ENCODE results near the gene PGBD1.
"Not testable (repeated sequence)": the region's sequence is repeated elsewhere in the genome, so short reads cannot be mapped to it uniquely, and the experiment has no call there.

The PGBD1 gene

DNA sequence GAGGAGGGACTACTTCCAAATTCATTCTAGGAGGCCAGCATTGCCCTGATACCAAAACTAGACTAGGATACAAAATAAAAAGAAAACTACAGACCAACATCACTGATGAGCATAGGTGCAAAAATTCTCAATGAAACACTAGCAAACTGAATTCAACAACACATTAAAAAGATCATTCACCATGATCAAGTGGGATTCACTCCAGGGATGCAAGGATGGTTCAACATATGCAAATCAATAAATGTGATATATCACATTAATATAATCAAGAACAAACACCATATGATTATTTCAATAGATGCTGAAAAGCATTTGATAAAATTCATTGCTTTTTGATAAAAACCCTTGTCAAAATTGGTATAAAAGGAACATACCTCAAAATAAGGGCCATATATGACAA, 10.2 kb downstream of the PGBD1 start:
- Histone ChIP-seq H3K36me3 (ENCODE audit: insufficient read depth, low read length) (peaks cover 50% of the 10 kb centered on the region), H3K4me3 (ENCODE audit: low read length) (no peak overlapping the region), H3K4me1 (ENCODE audit: insufficient read depth, low read length) (no peaks in the 10 kb centered on the region), H3K27me3 (ENCODE audit: insufficient read depth, low read length) (no peaks in the 10 kb centered on the region), H3K9me3 (ENCODE audit: low read length) (peaks cover 10% of the 10 kb centered on the region), H2AFZ (ENCODE audit: low read depth, low read length) (no peak overlapping the region)

DNA sequence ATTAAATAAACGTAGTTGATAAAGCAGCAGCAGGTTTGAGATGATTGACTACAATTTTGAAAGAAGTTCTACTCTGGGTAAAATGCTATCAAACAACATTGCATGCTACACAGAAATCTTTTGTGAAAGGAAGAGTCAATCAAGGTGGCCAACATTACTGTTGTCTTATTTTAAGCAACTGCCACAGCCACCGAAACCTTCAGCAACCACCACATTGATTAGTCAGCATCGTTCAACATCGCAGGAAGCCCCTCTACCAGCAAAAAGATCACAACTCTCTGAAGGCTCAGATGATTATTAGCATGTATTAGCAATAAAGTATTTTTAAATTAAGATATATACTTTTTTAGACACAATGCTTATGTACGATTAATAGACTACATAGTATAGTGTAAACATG, 14.0 kb downstream of the PGBD1 start:
- peaks cover 45% of the 10 kb centered on the region for H3K36me3 ChIP-seq (ENCODE audit: insufficient read depth, low read length)
- no peak overlapping the region for H2AFZ ChIP-seq (ENCODE audit: low read depth, low read length)
- no peaks in the 10 kb centered on the region for H3K4me1 ChIP-seq (ENCODE audit: insufficient read depth, low read length)
- no peaks in the 10 kb centered on the region for H3K27me3 ChIP-seq (ENCODE audit: insufficient read depth, low read length)
- H3K4me3 ChIP-seq (ENCODE audit: low read length), result no peak overlapping the region
- peaks cover 4% of the 10 kb centered on the region for H3K9me3 ChIP-seq (ENCODE audit: low read length)

DNA sequence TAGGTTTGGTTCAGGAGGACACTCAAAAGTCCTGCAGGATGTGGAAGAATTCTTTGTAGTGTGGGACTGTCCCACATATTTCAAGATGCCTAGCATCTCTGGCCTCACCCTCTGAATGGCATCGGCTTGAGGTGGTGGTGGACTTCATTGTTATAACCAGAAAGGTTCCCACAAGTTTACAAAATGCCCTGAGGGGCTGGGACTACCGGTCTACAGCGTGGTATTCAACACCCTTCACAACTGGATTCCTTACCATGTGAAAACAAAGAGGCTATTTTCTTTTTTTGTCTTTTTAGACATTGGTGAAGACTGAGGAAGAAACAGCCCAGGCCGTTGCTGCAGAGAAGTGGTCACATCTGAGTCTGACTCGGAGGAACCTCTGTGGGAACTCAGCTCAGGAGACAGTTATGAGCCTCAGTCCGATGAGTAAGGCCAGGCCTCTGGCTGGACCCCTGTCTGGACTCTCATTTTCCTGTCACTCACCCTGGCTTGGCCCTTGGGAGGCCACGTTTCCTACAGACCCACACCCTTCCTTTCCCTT, 15.2 kb downstream of the PGBD1 start:
- H3K4me3 ChIP-seq (ENCODE audit: low read length), result no peak overlapping the region
- H3K27me3 ChIP-seq (ENCODE audit: insufficient read depth, low read length), result no peaks in the 10 kb centered on the region
- H3K36me3 ChIP-seq (ENCODE audit: insufficient read depth, low read length), result peaks cover 55% of the 10 kb centered on the region
- H3K9me3 ChIP-seq (ENCODE audit: low read length), result no peaks in the 10 kb centered on the region
- no peaks in the 10 kb centered on the region for H3K4me1 ChIP-seq (ENCODE audit: insufficient read depth, low read length)
- no peak overlapping the region for H2AFZ ChIP-seq (ENCODE audit: low read depth, low read length)

DNA sequence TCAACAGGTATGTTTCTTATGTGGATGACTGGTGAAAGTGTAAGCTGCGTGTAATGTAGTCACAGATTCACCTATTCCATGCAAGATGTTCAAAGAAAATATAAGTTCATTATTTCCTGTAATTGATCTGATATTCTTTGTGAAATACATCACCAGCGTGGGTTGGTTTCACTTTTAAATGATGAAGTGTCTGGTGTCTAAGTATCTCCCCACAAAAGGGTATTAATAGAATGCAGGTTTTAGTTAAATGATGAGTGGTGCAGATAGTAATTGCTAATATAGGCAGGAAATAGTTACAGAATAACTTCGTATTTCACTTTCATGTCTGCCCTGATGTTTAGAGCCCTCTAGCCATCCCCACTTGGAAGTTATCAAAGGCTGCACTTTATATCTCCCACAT, 22.2 kb downstream of the PGBD1 start:
- Histone ChIP-seq H2AFZ (ENCODE audit: low read depth, low read length) (no peak overlapping the region), H3K4me3 (ENCODE audit: low read length) (no peak overlapping the region), H3K27me3 (ENCODE audit: insufficient read depth, low read length) (no peaks in the 10 kb centered on the region), H3K4me1 (ENCODE audit: insufficient read depth, low read length) (no peaks in the 10 kb centered on the region), H3K36me3 (ENCODE audit: insufficient read depth, low read length) (peaks cover 40% of the 10 kb centered on the region), H3K9me3 (ENCODE audit: low read length) (peaks cover 2% of the 10 kb centered on the region)

DNA sequence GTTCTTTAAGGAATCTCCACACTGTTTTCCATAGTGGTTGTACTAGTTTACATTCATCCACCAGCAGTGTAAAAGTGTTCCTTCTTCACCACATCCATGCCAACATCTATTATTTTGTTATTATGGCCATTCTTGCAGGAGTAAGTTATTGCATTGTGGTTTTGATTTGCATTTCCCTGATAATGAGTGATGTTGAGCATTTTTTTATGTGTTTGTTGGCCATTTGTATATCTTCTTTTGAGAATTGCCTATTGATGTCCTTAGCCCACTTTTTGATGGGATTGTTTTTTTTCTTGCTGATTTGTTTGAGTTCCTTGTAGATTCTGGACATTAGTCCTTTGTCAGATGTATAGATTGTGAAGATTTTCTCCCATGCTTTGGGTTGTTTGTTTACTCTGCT, 25.0 kb downstream of the PGBD1 start:
- not testable (repeated sequence) for H3K9me3 ChIP-seq (ENCODE audit: low read length); H2AFZ ChIP-seq (ENCODE audit: low read depth, low read length); H3K4me1 ChIP-seq (ENCODE audit: insufficient read depth, low read length); H3K4me3 ChIP-seq (ENCODE audit: low read length); H3K27me3 ChIP-seq (ENCODE audit: insufficient read depth, low read length)
- peaks cover 21% of the 10 kb centered on the region for H3K36me3 ChIP-seq (ENCODE audit: insufficient read depth, low read length)

- H2AFZ ChIP-seq (ENCODE audit: low read depth, low read length), result no peak overlapping the region
- no peaks in the 10 kb centered on the region for H3K4me1 ChIP-seq (ENCODE audit: insufficient read depth, low read length)
- H3K9me3 ChIP-seq (ENCODE audit: low read length), result no peaks in the 10 kb centered on the region
- H3K36me3 ChIP-seq (ENCODE audit: insufficient read depth, low read length), result peaks cover 4% of the 10 kb centered on the region
- H3K27me3 ChIP-seq (ENCODE audit: insufficient read depth, low read length), result no peaks in the 10 kb centered on the region
- H3K4me3 ChIP-seq (ENCODE audit: low read length), result no peak overlapping the region
These were observed 29.9 kb downstream of the PGBD1 start for GRCh38 chr6:28311139-28311823.

GRCh38 chr6:28312939-28313338, 31.6 kb downstream of the PGBD1 start:
- Histone ChIP-seq H3K4me1 (ENCODE audit: insufficient read depth, low read length) (no peaks in the 10 kb centered on the region), H3K9me3 (ENCODE audit: low read length) (no peaks in the 10 kb centered on the region), H3K36me3 (ENCODE audit: insufficient read depth, low read length) (peaks cover 4% of the 10 kb centered on the region), H3K4me3 (ENCODE audit: low read length) (no peak overlapping the region), H2AFZ (ENCODE audit: low read depth, low read length) (no peak overlapping the region), H3K27me3 (ENCODE audit: insufficient read depth, low read length) (no peaks in the 10 kb centered on the region)

- Histone ChIP-seq H2AFZ (ENCODE audit: low read depth, low read length) (no peak overlapping the region), H3K9me3 (ENCODE audit: low read length) (no peaks in the 10 kb centered on the region), H3K4me3 (ENCODE audit: low read length) (no peak overlapping the region), H3K27me3 (ENCODE audit: insufficient read depth, low read length) (no peaks in the 10 kb centered on the region), H3K4me1 (ENCODE audit: insufficient read depth, low read length) (no peaks in the 10 kb centered on the region), H3K36me3 (ENCODE audit: insufficient read depth, low read length) (peaks cover 4% of the 10 kb centered on the region)
These were observed 34.3 kb downstream of the PGBD1 start for GRCh38 chr6:28315628-28316027.

- H3K4me1 ChIP-seq (ENCODE audit: insufficient read depth, low read length); H3K9me3 ChIP-seq (ENCODE audit: low read length); H3K36me3 ChIP-seq (ENCODE audit: insufficient read depth, low read length); H3K27me3 ChIP-seq (ENCODE audit: insufficient read depth, low read length); H2AFZ ChIP-seq (ENCODE audit: low read depth, low read length); H3K4me3 ChIP-seq (ENCODE audit: low read length): not testable (repeated sequence)
These were observed 36.5 kb downstream of the PGBD1 start for GRCh38 chr6:28317866-28318265.

DNA sequence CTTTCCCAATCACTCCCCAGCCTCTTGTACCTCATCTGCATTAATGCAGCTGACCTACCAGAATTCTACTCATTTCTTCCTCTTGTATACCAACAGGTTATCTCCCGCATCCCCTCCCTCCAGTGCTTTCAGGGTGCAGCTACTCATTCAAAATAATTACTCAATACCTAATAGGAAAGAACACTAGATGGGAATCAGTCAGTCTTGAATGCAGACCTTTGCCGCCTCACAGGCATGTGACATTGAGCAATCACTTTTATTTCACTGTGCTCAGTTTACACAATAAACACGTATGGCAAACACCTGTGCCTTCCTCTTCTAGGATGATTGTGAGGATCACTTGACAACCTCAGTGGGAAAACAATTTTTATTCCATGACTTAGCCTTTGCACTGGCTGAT, 41.3 kb downstream of the PGBD1 start:
- peaks cover 26% of the 10 kb centered on the region for H3K9me3 ChIP-seq (ENCODE audit: low read length)
- peaks cover 30% of the 10 kb centered on the region for H3K36me3 ChIP-seq (ENCODE audit: insufficient read depth, low read length)
- H3K27me3 ChIP-seq (ENCODE audit: insufficient read depth, low read length), result no peaks in the 10 kb centered on the region
- no peak overlapping the region for H3K4me3 ChIP-seq (ENCODE audit: low read length)
- no peaks in the 10 kb centered on the region for H3K4me1 ChIP-seq (ENCODE audit: insufficient read depth, low read length)
- no peak overlapping the region for H2AFZ ChIP-seq (ENCODE audit: low read depth, low read length)

DNA sequence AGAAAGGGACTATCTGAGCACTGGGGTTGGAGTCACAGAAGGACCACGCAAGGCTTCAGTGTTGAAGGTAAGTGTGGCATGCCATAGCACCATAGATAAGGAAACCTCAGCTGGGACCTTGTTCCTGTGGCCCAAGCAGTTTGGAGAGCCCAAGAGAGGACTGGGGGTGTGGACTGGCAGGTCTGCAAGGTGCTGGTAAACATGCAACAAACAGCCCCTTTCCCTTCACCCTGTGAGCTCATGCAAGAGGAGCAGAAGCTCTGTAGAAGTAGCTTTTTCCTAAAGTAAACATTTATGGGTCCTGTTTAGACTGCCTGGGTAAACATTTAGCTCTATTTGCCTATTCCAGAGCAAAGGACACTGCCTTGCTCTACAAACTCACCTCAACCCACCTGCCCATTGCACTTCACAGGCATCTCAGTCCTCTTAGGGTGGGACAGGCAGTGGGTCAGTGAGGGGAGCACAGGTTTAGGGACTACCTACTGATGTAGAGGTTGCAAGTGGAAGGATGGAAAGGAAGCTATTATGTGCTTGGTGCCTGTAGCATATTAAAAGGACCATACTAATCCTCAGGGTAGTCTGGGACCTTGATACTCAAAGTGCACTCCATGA, 42.5 kb downstream of the PGBD1 start:
- H3K27me3 ChIP-seq (ENCODE audit: insufficient read depth, low read length), result no peaks in the 10 kb centered on the region
- peaks cover 33% of the 10 kb centered on the region for H3K36me3 ChIP-seq (ENCODE audit: insufficient read depth, low read length)
- H2AFZ ChIP-seq (ENCODE audit: low read depth, low read length), result no peak overlapping the region
- H3K4me1 ChIP-seq (ENCODE audit: insufficient read depth, low read length), result no peaks in the 10 kb centered on the region
- H3K4me3 ChIP-seq (ENCODE audit: low read length), result no peak overlapping the region
- H3K9me3 ChIP-seq (ENCODE audit: low read length), result peaks cover 26% of the 10 kb centered on the region

DNA sequence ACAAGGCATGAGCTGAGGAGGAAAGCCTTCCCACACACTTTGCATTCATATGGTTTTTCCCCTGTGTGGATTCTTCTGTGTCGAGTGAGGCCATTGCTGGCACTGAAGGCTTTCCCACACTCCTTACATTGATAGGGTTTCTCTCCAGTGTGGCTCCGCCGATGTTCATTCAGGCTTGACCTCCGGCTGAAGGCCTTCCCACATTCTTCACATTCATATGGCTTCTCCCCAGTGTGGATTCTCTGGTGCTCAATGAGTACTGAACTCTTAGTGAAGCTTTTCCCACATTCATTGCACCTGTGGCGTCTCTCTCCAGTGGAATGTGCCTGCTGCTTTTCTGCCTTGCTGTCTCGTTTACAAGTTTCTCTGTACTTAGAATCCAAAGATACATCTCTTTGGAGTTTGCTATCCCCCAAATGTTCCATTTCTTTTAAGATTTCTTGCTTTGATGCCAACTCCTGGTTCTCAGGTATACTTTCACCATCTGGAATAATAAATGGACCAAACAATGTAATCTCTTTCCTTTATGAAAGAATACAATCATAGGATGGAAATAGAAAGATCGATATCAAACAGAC, 45.1 kb downstream of the PGBD1 start:
- Histone ChIP-seq H3K4me1 (ENCODE audit: insufficient read depth, low read length) (no peaks in the 10 kb centered on the region), H2AFZ (ENCODE audit: low read depth, low read length) (no peak overlapping the region), H3K4me3 (ENCODE audit: low read length) (no peak overlapping the region), H3K36me3 (ENCODE audit: insufficient read depth, low read length) (peaks cover 33% of the 10 kb centered on the region), H3K9me3 (ENCODE audit: low read length) (peaks cover 28% of the 10 kb centered on the region), H3K27me3 (ENCODE audit: insufficient read depth, low read length) (no peaks in the 10 kb centered on the region)

DNA sequence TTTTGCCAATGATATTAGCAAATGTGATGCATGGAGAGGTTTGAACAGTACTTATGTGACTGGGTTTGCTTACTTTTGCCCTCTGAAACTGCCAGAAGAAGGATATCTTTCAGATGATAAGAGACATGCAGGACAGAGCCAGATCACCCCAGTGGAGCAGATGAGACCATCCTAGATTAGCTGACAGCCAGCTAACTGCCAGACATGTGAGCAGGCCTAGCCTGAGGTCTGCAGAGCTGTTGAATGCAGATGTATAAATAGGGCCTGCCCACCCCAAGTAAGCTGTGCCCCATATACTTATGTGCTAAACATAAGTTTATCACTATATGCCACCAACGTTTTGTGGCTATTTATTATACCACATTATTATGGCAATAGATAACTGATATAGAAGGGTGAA, 48.7 kb downstream of the PGBD1 start:
- Histone ChIP-seq H3K4me1 (ENCODE audit: insufficient read depth, low read length) (peaks cover 9% of the 10 kb centered on the region), H3K27me3 (ENCODE audit: insufficient read depth, low read length) (no peaks in the 10 kb centered on the region), H2AFZ (ENCODE audit: low read depth, low read length) (no peak overlapping the region), H3K36me3 (ENCODE audit: insufficient read depth, low read length) (peaks cover 27% of the 10 kb centered on the region), H3K9me3 (ENCODE audit: low read length) (peaks cover 20% of the 10 kb centered on the region), H3K4me3 (ENCODE audit: low read length) (no peak overlapping the region)

All from neuron (in vitro differentiated cells).